B cell (primary cell): Measurements from ENCODE around the gene ITIH3. TPM values are rescaled to one million over a fixed set of nuclear protein-coding genes. Genes with fewer than 3 reads are reported as not detected.

Source experiments
- ATAC-seq: fragments of 200-7000 bp; cut with Tn5 transposase; one replicate; pipeline ENCODE4 v1.10.0; 2021; ENCODE audit warnings: low read depth, mild to moderate bottlenecking, moderate number of reproducible peaks, moderate library complexity
- CTCF ChIA-PET: fragments of 350-600 bp; sonication (Branson Sonifier 250); formaldehyde crosslinking; loops from one replicate; lab custom pipeline; 2021; ENCODE audit warnings: antibody characterized with exemption, inconsistent platforms; lab: Charles Lee
- POLR2A ChIA-PET: fragments of 350-600 bp; sonication (Branson Sonifier 250); formaldehyde crosslinking; loops from one replicate; lab custom pipeline; 2021; ENCODE audit warnings: antibody characterized with exemption; lab: Charles Lee
- DNase-seq: peaks from one replicate; pipeline ENCODE4 v3.0.0; 2013
- H2AFZ ChIP-seq: 2 replicates; pipeline ENCODE4 v1.6.1; 2012; ENCODE audit warnings: mild to moderate bottlenecking, low read depth, low read length; ENCODE audit not compliant: insufficient read depth, poor library complexity, severe bottlenecking
- H3K27ac ChIP-seq, 2 donors: 1 replicate in 1 of 2; 2 replicates in 1 of 2; pipeline ENCODE4 v1.5.1; 2012 to 2013; ENCODE audit warnings: low read length in 2 of 2, mild to moderate bottlenecking in 2 of 2, moderate library complexity in 1 of 2
- H3K27me3 ChIP-seq, 4 experiments: fragments of 200-600 bp in 1 of 4; sonication (generic) in 1 of 4; replicated peaks in 1 of 4; 1 replicate in 2 of 4; 2 replicates in 2 of 4; pipeline versions ENCODE4 v1.6.1 to v1.7.0; 2013 to 2016; ENCODE audit warnings: low read length in 3 of 4, mild to moderate bottlenecking in 2 of 4, mixed read lengths in 1 of 4, moderate library complexity in 1 of 4; ENCODE audit not compliant: insufficient read depth in 4 of 4, control insufficient read depth in 3 of 4; ENCODE audit errors: control extremely low read depth in 1 of 4
- H3K36me3 ChIP-seq, 2 experiments: replicated peaks in 1 of 2; 1 replicate in 1 of 2; 2 replicates in 1 of 2; pipeline versions ENCODE4 v1.6.1 to v1.7.1; 2013; ENCODE audit warnings: low read length in 1 of 2; ENCODE audit not compliant: insufficient read depth in 2 of 2, control insufficient read depth in 1 of 2; ENCODE audit errors: control extremely low read depth in 1 of 2, extremely low read depth in 1 of 2
- H3K4me1 ChIP-seq, 2 donors: fragments of 200-600 bp in 1 of 2; sonication (generic) in 1 of 2; 1 replicate in 1 of 2; 2 replicates in 1 of 2; pipeline versions ENCODE4 v1.5.1 to v1.6.1; 2013 to 2017; ENCODE audit warnings: low read length in 2 of 2; ENCODE audit not compliant: control insufficient read depth in 2 of 2, insufficient read depth in 2 of 2
- H3K4me2 ChIP-seq: replicated peaks from 2 replicates; pipeline ENCODE3; 2012; ENCODE audit warnings: mild to moderate bottlenecking, low read depth, low read length; ENCODE audit not compliant: poor library complexity, severe bottlenecking
- H3K4me3 ChIP-seq, 5 experiments: fragments of 200-600 bp in 1 of 5; sonication (generic) in 1 of 5; 1 replicate in 3 of 5; 2 replicates in 2 of 5; pipeline versions ENCODE4 v1.5.1 to v1.7.0; 2011 to 2016; ENCODE audit warnings: low read length in 4 of 5, mild to moderate bottlenecking in 4 of 5, low read depth in 2 of 5, control low read depth in 1 of 5, moderate library complexity in 1 of 5; ENCODE audit not compliant: insufficient read depth in 1 of 5; ENCODE audit errors: control extremely low read depth in 1 of 5, extremely low read depth in 1 of 5
- H3K79me2 ChIP-seq: fragments of 200-600 bp; sonication (generic); one replicate; pipeline ENCODE4 v1.6.0; 2016; ENCODE audit warnings: low read length; ENCODE audit not compliant: control insufficient read depth, insufficient read depth
- H3K9ac ChIP-seq: fragments of 200-600 bp; sonication (generic); 2 replicates; pipeline ENCODE4 v1.6.1; 2017; ENCODE audit warnings: mild to moderate bottlenecking, low read length, moderate library complexity
- H3K9me3 ChIP-seq, 3 donors: one replicate each; pipeline versions ENCODE4 v1.6.1 to v1.7.1; 2013; ENCODE audit warnings: low read length in 2 of 3; ENCODE audit not compliant: control insufficient read depth in 2 of 3, insufficient read depth in 1 of 3; ENCODE audit errors: control extremely low read depth in 1 of 3
- H4K20me1 ChIP-seq: 2 replicates; pipeline ENCODE4 v1.6.0; 2012; ENCODE audit warnings: mild to moderate bottlenecking, low read length; ENCODE audit not compliant: insufficient read depth, control insufficient read depth, poor library complexity, severe bottlenecking
- H3K27ac Mint-ChIP-seq: one replicate; pipeline ENCODE4 v1.8.0; 2021; ENCODE audit warnings: mixed read lengths
- H3K27me3 Mint-ChIP-seq: one replicate; pipeline ENCODE4 v1.8.0; 2021; ENCODE audit warnings: mixed read lengths
- H3K4me1 Mint-ChIP-seq: one replicate; pipeline ENCODE4 v1.8.0; 2021; ENCODE audit warnings: mixed read lengths
- H3K4me3 Mint-ChIP-seq: one replicate; pipeline ENCODE4 v1.8.0; 2021; ENCODE audit warnings: mixed read lengths
- H3K9me3 Mint-ChIP-seq: one replicate; pipeline ENCODE4 v1.8.0; 2022; ENCODE audit warnings: mixed read lengths; ENCODE audit not compliant: insufficient read depth
- EZH2 ChIP-seq: IDR thresholded peaks from 2 replicates; pipeline ENCODE4 v1.6.1; 2012; ENCODE audit warnings: borderline replicate concordance, low read depth, mild to moderate bottlenecking, moderate library complexity, low read length; ENCODE audit not compliant: insufficient read depth, poor library complexity, severe bottlenecking
- WGBS: methylation state at CpG from one replicate; pipeline ENCODE4 v1.1.5; 2013; ENCODE audit warnings: missing lambda C conversion rate; ENCODE audit not compliant: insufficient coverage; 5-methylcytosine and 5-hydroxymethylcytosine counted together
- intact Hi-C: fragments of 100-400 bp; cut with micrococcal nuclease; formaldehyde crosslinking; loops from one replicate; pipeline ENCODE4 v1.10.0; 2022
- polyA plus RNA-seq: library from polyadenylated mRNA; depleted of rRNA; stranded (reverse); fragments of >200 nt; gene quantifications from 2 replicates; pipeline ENCODE4 v1.2.3, GENCODE V29; 2012
- total RNA-seq, 2 donors: library from RNA; stranded (reverse); fragments of 120-200 nt in 1 of 2; gene quantifications; 1 replicate in 1 of 2; 2 replicates in 1 of 2; pipeline versions ENCODE4 v1.2.3 to v1.2.4, GENCODE V29; 2013 to 2022
- TF ChIP-seq, protein P1 (sequence below): fragments of 200-600 bp; IDR thresholded peaks from one replicate; pipeline ENCODE4 v1.8.0; 2022; ENCODE audit warnings: antibody characterized with exemption, mild to moderate bottlenecking

ITIH3 gene
- total and polyA plus RNA-seq, 2 donors (not counting 1 experiment from before 2014, with no cell fraction given) = not detected

DNA sequence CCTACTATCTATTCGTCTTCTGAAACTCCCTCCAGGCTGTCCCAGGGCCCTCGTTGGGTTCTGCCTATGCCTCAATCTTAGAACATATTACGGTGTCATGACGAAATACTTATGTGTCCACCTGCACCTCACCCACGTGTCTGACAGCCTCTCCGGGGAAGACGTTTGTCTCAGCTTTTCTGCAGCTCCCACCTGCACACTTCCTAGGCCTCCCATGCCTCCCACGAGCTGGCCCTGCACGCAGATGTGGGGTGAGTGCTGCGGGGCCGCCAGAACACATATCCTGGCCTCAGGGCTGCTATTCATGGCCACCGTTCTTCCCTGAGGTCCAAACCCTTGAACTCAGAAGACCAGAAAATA, 47.4 kb downstream of the ITIH3 start:
- H3K27ac ChIP-seq = no peak overlapping the region
- 85% methylated on average over 10 of the region's 12 CpGs for WGBS
- ATAC-seq = no peak
- H3K4me1 ChIP-seq = no peaks in the 10 kb centered on the region
- H3K79me2 ChIP-seq = no peaks in the 10 kb centered on the region
- no peaks in the 10 kb centered on the region for H3K4me1 Mint-ChIP-seq
- H3K4me3 ChIP-seq = no peak overlapping the region
- TF ChIP-seq EZH2 = no peak
- TF ChIP-seq, protein P1, sequence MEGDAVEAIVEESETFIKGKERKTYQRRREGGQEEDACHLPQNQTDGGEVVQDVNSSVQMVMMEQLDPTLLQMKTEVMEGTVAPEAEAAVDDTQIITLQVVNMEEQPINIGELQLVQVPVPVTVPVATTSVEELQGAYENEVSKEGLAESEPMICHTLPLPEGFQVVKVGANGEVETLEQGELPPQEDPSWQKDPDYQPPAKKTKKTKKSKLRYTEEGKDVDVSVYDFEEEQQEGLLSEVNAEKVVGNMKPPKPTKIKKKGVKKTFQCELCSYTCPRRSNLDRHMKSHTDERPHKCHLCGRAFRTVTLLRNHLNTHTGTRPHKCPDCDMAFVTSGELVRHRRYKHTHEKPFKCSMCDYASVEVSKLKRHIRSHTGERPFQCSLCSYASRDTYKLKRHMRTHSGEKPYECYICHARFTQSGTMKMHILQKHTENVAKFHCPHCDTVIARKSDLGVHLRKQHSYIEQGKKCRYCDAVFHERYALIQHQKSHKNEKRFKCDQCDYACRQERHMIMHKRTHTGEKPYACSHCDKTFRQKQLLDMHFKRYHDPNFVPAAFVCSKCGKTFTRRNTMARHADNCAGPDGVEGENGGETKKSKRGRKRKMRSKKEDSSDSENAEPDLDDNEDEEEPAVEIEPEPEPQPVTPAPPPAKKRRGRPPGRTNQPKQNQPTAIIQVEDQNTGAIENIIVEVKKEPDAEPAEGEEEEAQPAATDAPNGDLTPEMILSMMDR = no peak
- no peak overlapping the region for H2AFZ ChIP-seq
- no peaks in the 10 kb centered on the region for H3K27me3 ChIP-seq
- intact Hi-C loops = no loop called here
- H3K27me3 Mint-ChIP-seq = no peaks in the 10 kb centered on the region
- H3K36me3 ChIP-seq = peaks cover 0 to 36% of the 10 kb centered on the region in 2 experiments
- ChIA-PET POLR2A (no interaction called here), CTCF (interaction anchor here (0.6 to 1.0 kb wide), 2 partner anchors 19 to 99 kb away, joined by 3 read pairs; no protein-coding TSS in a partner anchor)
- no peaks in the 10 kb centered on the region for H3K9me3 Mint-ChIP-seq
- H3K4me3 Mint-ChIP-seq = no peak overlapping the region
- no peak overlapping the region for H3K27ac Mint-ChIP-seq
- H3K4me2 ChIP-seq = no peak overlapping the region
- H3K9ac ChIP-seq = no peak overlapping the region
- no peaks in the 10 kb centered on the region for H4K20me1 ChIP-seq
- DNase-seq = no peak
- H3K9me3 ChIP-seq = no peaks in the 10 kb centered on the region

DNA sequence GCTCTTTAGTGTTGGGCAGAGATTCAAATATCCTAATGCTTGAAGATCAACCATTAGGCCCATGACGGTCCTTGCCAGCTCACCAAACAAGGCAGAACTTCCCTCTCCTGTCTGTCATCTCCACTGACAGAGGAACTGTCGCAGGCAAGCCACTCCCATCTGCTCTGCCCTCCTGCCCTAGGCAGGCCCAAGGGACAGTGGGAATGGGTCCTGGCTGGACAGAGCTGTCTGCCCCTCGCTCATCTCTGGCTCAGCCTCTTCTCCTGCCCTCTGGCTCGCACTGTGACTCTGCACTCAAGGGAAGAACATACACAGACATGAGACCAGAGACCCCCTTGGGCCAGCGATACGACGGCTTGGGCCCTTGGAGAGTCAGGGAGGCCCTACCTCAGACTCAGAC, 47.8 kb downstream of the ITIH3 start:
- Histone ChIP-seq H3K36me3 (peaks cover 0 to 33% of the 10 kb centered on the region in 2 experiments), H3K9ac (no peak overlapping the region), H3K27me3 (no peaks in the 10 kb centered on the region), H2AFZ (no peak overlapping the region), H3K4me2 (no peak overlapping the region), H3K27ac (no peak overlapping the region), H3K4me1 (no peaks in the 10 kb centered on the region), H4K20me1 (no peaks in the 10 kb centered on the region), H3K9me3 (no peaks in the 10 kb centered on the region), H3K79me2 (no peaks in the 10 kb centered on the region), H3K4me3 (no peak overlapping the region)
- DNase-seq = no peak
- intact Hi-C loops = no loop called here
- Mint-ChIP-seq H3K27me3 (no peaks in the 10 kb centered on the region), H3K4me1 (no peaks in the 10 kb centered on the region), H3K9me3 (no peaks in the 10 kb centered on the region), H3K27ac (no peak overlapping the region), H3K4me3 (no peak overlapping the region)
- ChIA-PET POLR2A (no interaction called here), CTCF (interaction anchor here (1.0 kb wide), 1 partner anchor 20 kb away, joined by 3 read pairs; no protein-coding TSS in a partner anchor)
- ATAC-seq = no peak
- WGBS = 83% methylated on average over 7 of the region's 7 CpGs
- TF ChIP-seq, protein P1 = no peak
- TF ChIP-seq EZH2 = no peak
